ENCODE measurements around the gene WRAP53. TPM values are rescaled to one million over a fixed set of nuclear protein-coding genes. Genes with fewer than 3 reads are reported as not detected.

Gene WRAP53
- polyA plus RNA-seq, 1 of the 3 experiments (the other 2 are of a cell fraction) = 8.6 TPM

DNA sequence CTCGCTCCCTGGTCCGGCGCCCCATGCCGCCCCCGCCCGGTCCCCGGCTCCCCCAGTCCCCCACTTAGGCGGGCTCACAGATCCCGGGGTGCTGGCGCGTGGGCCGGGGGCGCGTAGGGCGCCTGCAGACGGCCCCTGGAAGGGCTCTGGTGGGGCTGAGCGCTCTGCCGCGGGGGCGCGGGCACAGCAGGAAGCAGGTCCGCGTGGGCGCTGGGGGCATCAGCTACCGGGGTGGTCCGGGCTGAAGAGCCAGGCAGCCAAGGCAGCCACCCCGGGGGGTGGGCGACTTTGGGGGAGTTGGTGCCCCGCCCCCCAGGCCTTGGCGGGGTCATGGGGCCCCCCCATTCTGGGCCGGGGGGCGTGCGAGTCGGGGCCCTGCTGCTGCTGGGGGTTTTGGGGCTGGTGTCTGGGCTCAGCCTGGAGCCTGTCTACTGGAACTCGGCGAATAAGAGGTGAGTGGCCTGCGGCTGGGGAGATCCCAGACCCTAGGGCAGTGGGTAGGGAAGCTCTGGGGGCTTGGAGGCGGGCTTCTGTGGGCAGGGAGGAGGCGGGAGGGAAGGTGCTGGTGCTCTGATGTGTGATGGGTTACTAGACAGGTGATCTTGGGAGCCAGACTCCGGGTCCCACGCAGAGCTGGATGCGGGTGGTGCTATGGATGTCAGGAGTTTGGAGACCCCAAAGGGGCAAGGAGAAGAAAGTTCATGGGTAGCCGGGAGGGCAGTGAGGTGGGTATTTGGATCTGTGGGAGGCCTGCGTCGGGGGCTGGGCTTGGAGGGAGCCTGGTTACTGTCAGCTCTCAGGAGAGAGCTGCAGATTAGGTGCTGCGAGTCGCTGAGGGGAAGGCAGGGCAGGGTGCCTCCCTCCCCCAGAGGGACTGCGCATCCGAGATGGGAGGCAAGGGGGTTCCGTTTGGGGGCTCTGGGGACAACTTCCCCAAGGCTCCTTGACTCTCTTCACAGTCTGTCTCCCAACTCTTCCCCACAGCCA, 17.3 kb downstream of the WRAP53 start:
- H3K9me3 ChIP-seq = no peaks in the 10 kb centered on the region
- H4K20me1 ChIP-seq (ENCODE audit: insufficient read depth) = no peaks in the 10 kb centered on the region
- no peaks in the 10 kb centered on the region for H3K27me3 ChIP-seq (ENCODE audit: insufficient read depth)
- DNase-seq = peak; percentile 67
- peaks cover 0 to 5% of the 10 kb centered on the region in 2 experiments for H3K36me3 ChIP-seq (replicated peaks in 1 of 2; ENCODE audit: control insufficient read depth in 1 of 2, insufficient read depth in 2 of 2, low read length in 1 of 2)
- no peaks in the 10 kb centered on the region for H3F3A ChIP-seq (replicated peaks; ENCODE audit: insufficient read depth)
- peak overlapping the region; percentile 92 for H2AFZ ChIP-seq (ENCODE audit: low read depth)
- H3K9me2 ChIP-seq = no peaks in the 10 kb centered on the region
- H3K4me3 ChIP-seq (ENCODE audit: low read depth in 2 of 2, low read length in 1 of 2) = peak overlapping the region; percentile 75 to 80
- ChIA-PET CTCF (interaction anchor here (1.0 to 8.4 kb wide), 10 partner anchors 8 to 190 kb away, joined by 3 to 85 read pairs (median 4); partner anchors contain the start of genes DNAH2, SOX15, TP53 and WRAP53), POLR2A (interaction anchor here (1.0 to 6.6 kb wide), 4 partner anchors 12 to 140 kb away, joined by 3 to 53 read pairs (median 21); partner anchors contain the start of genes DNAH2, MPDU1, TP53 and WRAP53)
- H3K9ac ChIP-seq = peak overlapping the region; percentile 75
- no peaks in the 10 kb centered on the region for H3K79me2 ChIP-seq (ENCODE audit: insufficient read depth)
- TF ChIP-seq, protein P1, sequence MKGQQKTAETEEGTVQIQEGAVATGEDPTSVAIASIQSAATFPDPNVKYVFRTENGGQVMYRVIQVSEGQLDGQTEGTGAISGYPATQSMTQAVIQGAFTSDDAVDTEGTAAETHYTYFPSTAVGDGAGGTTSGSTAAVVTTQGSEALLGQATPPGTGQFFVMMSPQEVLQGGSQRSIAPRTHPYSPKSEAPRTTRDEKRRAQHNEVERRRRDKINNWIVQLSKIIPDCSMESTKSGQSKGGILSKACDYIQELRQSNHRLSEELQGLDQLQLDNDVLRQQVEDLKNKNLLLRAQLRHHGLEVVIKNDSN (IDR thresholded peaks at IDR 0.05; ENCODE audit: borderline replicate concordance, low read depth) = no peak
- no peak for TF ChIP-seq EZH2phosphoT487 (IDR thresholded peaks at IDR 0.05; ENCODE audit: borderline replicate concordance, low read depth)
- no peak for TF ChIP-seq MXI1 (IDR thresholded peaks at IDR 0.05; ENCODE audit: low read depth, low read length)
- no peak for TF ChIP-seq MEF2A (IDR thresholded peaks at IDR 0.05; ENCODE audit: borderline replicate concordance, low read depth)
- TF ChIP-seq RCOR1 (IDR thresholded peaks at IDR 0.05; ENCODE audit: low read length) = no peak
- no peak for TF ChIP-seq TCF12 (IDR thresholded peaks at IDR 0.05)
- TF ChIP-seq, protein P2, sequence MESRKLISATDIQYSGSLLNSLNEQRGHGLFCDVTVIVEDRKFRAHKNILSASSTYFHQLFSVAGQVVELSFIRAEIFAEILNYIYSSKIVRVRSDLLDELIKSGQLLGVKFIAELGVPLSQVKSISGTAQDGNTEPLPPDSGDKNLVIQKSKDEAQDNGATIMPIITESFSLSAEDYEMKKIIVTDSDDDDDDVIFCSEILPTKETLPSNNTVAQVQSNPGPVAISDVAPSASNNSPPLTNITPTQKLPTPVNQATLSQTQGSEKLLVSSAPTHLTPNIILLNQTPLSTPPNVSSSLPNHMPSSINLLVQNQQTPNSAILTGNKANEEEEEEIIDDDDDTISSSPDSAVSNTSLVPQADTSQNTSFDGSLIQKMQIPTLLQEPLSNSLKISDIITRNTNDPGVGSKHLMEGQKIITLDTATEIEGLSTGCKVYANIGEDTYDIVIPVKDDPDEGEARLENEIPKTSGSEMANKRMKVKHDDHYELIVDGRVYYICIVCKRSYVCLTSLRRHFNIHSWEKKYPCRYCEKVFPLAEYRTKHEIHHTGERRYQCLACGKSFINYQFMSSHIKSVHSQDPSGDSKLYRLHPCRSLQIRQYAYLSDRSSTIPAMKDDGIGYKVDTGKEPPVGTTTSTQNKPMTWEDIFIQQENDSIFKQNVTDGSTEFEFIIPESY (IDR thresholded peaks at IDR 0.05; ENCODE audit: borderline replicate concordance, low read depth) = no peak
- TF ChIP-seq, protein P3, sequence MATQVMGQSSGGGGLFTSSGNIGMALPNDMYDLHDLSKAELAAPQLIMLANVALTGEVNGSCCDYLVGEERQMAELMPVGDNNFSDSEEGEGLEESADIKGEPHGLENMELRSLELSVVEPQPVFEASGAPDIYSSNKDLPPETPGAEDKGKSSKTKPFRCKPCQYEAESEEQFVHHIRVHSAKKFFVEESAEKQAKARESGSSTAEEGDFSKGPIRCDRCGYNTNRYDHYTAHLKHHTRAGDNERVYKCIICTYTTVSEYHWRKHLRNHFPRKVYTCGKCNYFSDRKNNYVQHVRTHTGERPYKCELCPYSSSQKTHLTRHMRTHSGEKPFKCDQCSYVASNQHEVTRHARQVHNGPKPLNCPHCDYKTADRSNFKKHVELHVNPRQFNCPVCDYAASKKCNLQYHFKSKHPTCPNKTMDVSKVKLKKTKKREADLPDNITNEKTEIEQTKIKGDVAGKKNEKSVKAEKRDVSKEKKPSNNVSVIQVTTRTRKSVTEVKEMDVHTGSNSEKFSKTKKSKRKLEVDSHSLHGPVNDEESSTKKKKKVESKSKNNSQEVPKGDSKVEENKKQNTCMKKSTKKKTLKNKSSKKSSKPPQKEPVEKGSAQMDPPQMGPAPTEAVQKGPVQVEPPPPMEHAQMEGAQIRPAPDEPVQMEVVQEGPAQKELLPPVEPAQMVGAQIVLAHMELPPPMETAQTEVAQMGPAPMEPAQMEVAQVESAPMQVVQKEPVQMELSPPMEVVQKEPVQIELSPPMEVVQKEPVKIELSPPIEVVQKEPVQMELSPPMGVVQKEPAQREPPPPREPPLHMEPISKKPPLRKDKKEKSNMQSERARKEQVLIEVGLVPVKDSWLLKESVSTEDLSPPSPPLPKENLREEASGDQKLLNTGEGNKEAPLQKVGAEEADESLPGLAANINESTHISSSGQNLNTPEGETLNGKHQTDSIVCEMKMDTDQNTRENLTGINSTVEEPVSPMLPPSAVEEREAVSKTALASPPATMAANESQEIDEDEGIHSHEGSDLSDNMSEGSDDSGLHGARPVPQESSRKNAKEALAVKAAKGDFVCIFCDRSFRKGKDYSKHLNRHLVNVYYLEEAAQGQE (IDR thresholded peaks at IDR 0.05; ENCODE audit: low read depth, low read length) = no peak
- TF ChIP-seq FOXM1 (IDR thresholded peaks at IDR 0.05; ENCODE audit: low read depth) = no peak
- no peak for TF ChIP-seq TEAD4 (IDR thresholded peaks at IDR 0.05; ENCODE audit: borderline replicate concordance, insufficient read depth)
- TF ChIP-seq GABPA (IDR thresholded peaks at IDR 0.05; ENCODE audit: low read depth) = no peak
- TF ChIP-seq FOSL2 (IDR thresholded peaks at IDR 0.05; ENCODE audit: borderline replicate concordance, low read depth) = no peak
- TF ChIP-seq, protein P4, sequence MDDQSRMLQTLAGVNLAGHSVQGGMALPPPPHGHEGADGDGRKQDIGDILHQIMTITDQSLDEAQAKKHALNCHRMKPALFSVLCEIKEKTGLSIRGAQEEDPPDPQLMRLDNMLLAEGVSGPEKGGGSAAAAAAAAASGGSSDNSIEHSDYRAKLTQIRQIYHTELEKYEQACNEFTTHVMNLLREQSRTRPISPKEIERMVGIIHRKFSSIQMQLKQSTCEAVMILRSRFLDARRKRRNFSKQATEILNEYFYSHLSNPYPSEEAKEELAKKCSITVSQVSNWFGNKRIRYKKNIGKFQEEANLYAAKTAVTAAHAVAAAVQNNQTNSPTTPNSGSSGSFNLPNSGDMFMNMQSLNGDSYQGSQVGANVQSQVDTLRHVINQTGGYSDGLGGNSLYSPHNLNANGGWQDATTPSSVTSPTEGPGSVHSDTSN (IDR thresholded peaks at IDR 0.05) = no peak
- TF ChIP-seq RAD21 (IDR thresholded peaks at IDR 0.05; ENCODE audit: low read length) = no peak
- TF ChIP-seq SMC3 (IDR thresholded peaks at IDR 0.05; ENCODE audit: low read depth, low read length) = no peak
- H3K4me2 ChIP-seq = peak overlapping the region; percentile 100
- H3K4me1 ChIP-seq (ENCODE audit: control insufficient read depth in 1 of 2, insufficient read depth in 2 of 2, low read depth in 1 of 2, low read length in 1 of 2) = peaks cover 9 to 35% of the 10 kb centered on the region in 2 experiments
- WGBS (ENCODE audit: low lambda C conversion rate) = 7% methylated on average over 12 of the region's 50 CpGs
- H3K27ac ChIP-seq (ENCODE audit: low read depth in 2 of 2, low read length in 1 of 2) = peak overlapping the region in 1 of 2 experiments; percentile 71; a peak in 1 of 4 replicates
